IMR-90 (cell line): Measurements from ENCODE around the gene CERS6. TPM values are rescaled to one million over a fixed set of nuclear protein-coding genes. Genes with fewer than 3 reads are reported as not detected.

Source experiments
- ATAC-seq: fragments of 200-7000 bp; cut with Tn5 transposase; 2 replicates; pipeline ENCODE4 v1.9.1; 2020; ENCODE audit warnings: low read depth, mild to moderate bottlenecking, moderate library complexity
- BruUV-seq: library from RNA; stranded (reverse); fragments of 400-500 nt; replicated peaks from 2 replicates; lab custom pipeline; 2021; lab: Mats Ljungman, UMichigan
- CTCF ChIA-PET: fragments of 300-600 bp; formaldehyde crosslinking; extraction: SDS; loops from one replicate; lab custom pipeline; 2021; ENCODE audit warnings: antibody characterized with exemption; lab: Yijun Ruan, JAX
- POLR2A ChIA-PET: fragments of 300-600 bp; sonication (Branson Sonifier 250); formaldehyde crosslinking; loops from one replicate; lab custom pipeline; 2022; ENCODE audit warnings: antibody characterized with exemption; ENCODE audit not compliant: unreplicated experiment; lab: Charles Lee
- DNase-seq: peaks from one replicate; pipeline ENCODE4 v3.0.0; 2013
- H2AFZ ChIP-seq: replicated peaks from 2 replicates; pipeline ENCODE3; 2013; ENCODE audit warnings: low read length, mild to moderate bottlenecking; ENCODE audit not compliant: poor library complexity
- H2AK5ac ChIP-seq: 2 replicates; pipeline ENCODE4 v1.6.1; 2013; ENCODE audit warnings: low read depth, low read length, inconsistent platforms
- H2AK9ac ChIP-seq: replicated peaks from 2 replicates; pipeline ENCODE3; 2013; ENCODE audit warnings: mild to moderate bottlenecking, low read depth, low read length, moderate library complexity; ENCODE audit not compliant: poor library complexity
- H2BK120ac ChIP-seq: 2 replicates; pipeline ENCODE4 v1.6.1; 2013; ENCODE audit warnings: low read depth, low read length, inconsistent platforms
- H2BK15ac ChIP-seq: 3 replicates; pipeline ENCODE4 v1.6.1; 2013; ENCODE audit warnings: low read depth, low read length, inconsistent platforms
- H2BK20ac ChIP-seq: 2 replicates; pipeline ENCODE4 v1.6.1; 2013; ENCODE audit warnings: low read depth, mild to moderate bottlenecking, inconsistent platforms, low read length, moderate library complexity
- H2BK5ac ChIP-seq: 2 replicates; pipeline ENCODE4 v1.6.1; 2013; ENCODE audit warnings: mild to moderate bottlenecking, low read depth, low read length, inconsistent platforms; ENCODE audit not compliant: poor library complexity, severe bottlenecking
- H3K14ac ChIP-seq: replicated peaks from 2 replicates; pipeline ENCODE4 v1.6.1; 2013; ENCODE audit warnings: low read depth, low read length, inconsistent platforms
- H3K18ac ChIP-seq: 2 replicates; pipeline ENCODE4 v1.6.1; 2013; ENCODE audit warnings: low read depth, low read length, control low read depth
- H3K23ac ChIP-seq: 2 replicates; pipeline ENCODE4 v1.6.1; 2013; ENCODE audit warnings: low read depth, low read length, inconsistent platforms
- H3K27ac ChIP-seq: 2 replicates; pipeline ENCODE4 v1.5.1; 2013; ENCODE audit warnings: mild to moderate bottlenecking, control low read depth, low read length; ENCODE audit not compliant: insufficient read depth
- H3K27me3 ChIP-seq: 2 replicates; pipeline ENCODE4 v1.6.1; 2013; ENCODE audit warnings: low read length; ENCODE audit not compliant: control insufficient read depth, insufficient read depth
- H3K36me3 ChIP-seq: 2 replicates; pipeline ENCODE4 v1.6.1; 2013; ENCODE audit warnings: low read length, mixed read lengths; ENCODE audit not compliant: control insufficient read depth, insufficient read depth
- H3K4ac ChIP-seq: 2 replicates; pipeline ENCODE4 v1.6.1; 2013; ENCODE audit warnings: low read depth, low read length, inconsistent platforms
- H3K4me1 ChIP-seq: 2 replicates; pipeline ENCODE4 v1.6.1; 2013; ENCODE audit warnings: low read length, mixed read lengths; ENCODE audit not compliant: control insufficient read depth, insufficient read depth
- H3K4me2 ChIP-seq: 2 replicates; pipeline ENCODE4 v1.6.1; 2013; ENCODE audit warnings: low read depth, mild to moderate bottlenecking, control low read depth, low read length, moderate library complexity
- H3K4me3 ChIP-seq: 2 replicates; pipeline ENCODE4 v1.5.1; 2013; ENCODE audit warnings: low read depth, mild to moderate bottlenecking, control low read depth, low read length, moderate library complexity; ENCODE audit not compliant: insufficient read depth
- H3K56ac ChIP-seq: 2 replicates; pipeline ENCODE4 v1.6.1; 2013; ENCODE audit warnings: low read length, inconsistent platforms; ENCODE audit not compliant: insufficient read depth; ENCODE audit errors: extremely low read depth
- H3K79me1 ChIP-seq, 2 experiments: 2 replicates each; pipeline ENCODE4 v1.6.1; 2013; ENCODE audit warnings: low read length in 2 of 2, inconsistent platforms in 1 of 2, low read depth in 1 of 2
- H3K9ac ChIP-seq: 2 replicates; pipeline ENCODE4 v1.6.1; 2013; ENCODE audit warnings: low read depth, low read length, control low read depth
- H3K9me1 ChIP-seq: 2 replicates; pipeline ENCODE4 v1.6.1; 2013; ENCODE audit warnings: low read length, inconsistent platforms; ENCODE audit not compliant: insufficient read depth
- H3K9me3 ChIP-seq: 2 replicates; pipeline ENCODE4 v1.6.1; 2013; ENCODE audit warnings: low read length; ENCODE audit not compliant: control insufficient read depth, insufficient read depth
- H4K20me1 ChIP-seq: 2 replicates; pipeline ENCODE4 v1.6.1; 2013; ENCODE audit warnings: low read length, inconsistent platforms; ENCODE audit not compliant: insufficient read depth
- H4K5ac ChIP-seq: 2 replicates; pipeline ENCODE4 v1.6.1; 2013; ENCODE audit warnings: mild to moderate bottlenecking, low read depth, low read length, control low read depth
- H4K8ac ChIP-seq, 2 experiments: 2 replicates each; pipeline ENCODE4 v1.6.1; 2013; ENCODE audit warnings: low read depth in 2 of 2, low read length in 2 of 2, control low read depth in 1 of 2, inconsistent platforms in 1 of 2
- H4K91ac ChIP-seq: 2 replicates; pipeline ENCODE4 v1.6.1; 2013; ENCODE audit warnings: low read depth, low read length, inconsistent platforms; ENCODE audit not compliant: insufficient read depth
- BHLHE40 ChIP-seq: fragments of 150-350 bp; IDR thresholded peaks from 2 replicates; pipeline ENCODE4 v1.6.1; 2016; ENCODE audit warnings: mild to moderate bottlenecking, low read depth, low read length
- CEBPB ChIP-seq: IDR thresholded peaks from 2 replicates; pipeline ENCODE4 v1.6.1; 2012; ENCODE audit warnings: low read depth, low read length, improper control_type of control experiment
- CHD1 ChIP-seq: IDR thresholded peaks from 2 replicates; pipeline ENCODE4 v1.6.1; 2012; ENCODE audit warnings: low read depth, low read length, improper control_type of control experiment
- CTCF ChIP-seq: conservative IDR thresholded peaks from 2 replicates; pipeline ENCODE4 v1.5.1; 2012; ENCODE audit warnings: mild to moderate bottlenecking, low read depth, low read length, improper control_type of control experiment
- FOS ChIP-seq: fragments of 150-350 bp; IDR thresholded peaks from 2 replicates; pipeline ENCODE4 v1.6.1; 2016; ENCODE audit warnings: low read depth, low read length
- NFE2L2 ChIP-seq: fragments of 150-350 bp; IDR thresholded peaks from 2 replicates; pipeline ENCODE4 v1.6.1; 2016; ENCODE audit warnings: low read depth, mild to moderate bottlenecking, low read length
- POLR2A ChIP-seq: IDR thresholded peaks from 2 replicates; pipeline ENCODE4 v1.6.1; 2012; ENCODE audit warnings: mild to moderate bottlenecking, low read depth, low read length
- RAD21 ChIP-seq: IDR thresholded peaks from 2 replicates; pipeline ENCODE4 v1.6.1; 2012; ENCODE audit warnings: low read length, improper control_type of control experiment
- RCOR1 ChIP-seq: IDR thresholded peaks from 2 replicates; pipeline ENCODE4 v1.6.1; 2012; ENCODE audit warnings: mild to moderate bottlenecking, low read length, improper control_type of control experiment; ENCODE audit not compliant: insufficient replicate concordance
- RFX5 ChIP-seq: IDR thresholded peaks from 2 replicates; pipeline ENCODE4 v1.8.0; 2012; ENCODE audit warnings: low read depth, mild to moderate bottlenecking, low read length, moderate library complexity
- SMC3 ChIP-seq: fragments of 150-350 bp; IDR thresholded peaks from 2 replicates; pipeline ENCODE4 v1.6.1; 2016; ENCODE audit warnings: low read depth, mild to moderate bottlenecking, antibody characterized with exemption, low read length, moderate library complexity
- USF2 ChIP-seq: fragments of 150-350 bp; IDR thresholded peaks from 2 replicates; pipeline ENCODE4 v1.6.1; 2017; ENCODE audit warnings: mild to moderate bottlenecking, antibody characterized with exemption, low read length, low read depth
- WGBS, 2 experiments: methylation state at CpG; one replicate each; pipeline versions ENCODE4 v1.1.5 to v1.1.7; 2013; ENCODE audit warnings: missing lambda C conversion rate in 2 of 2; ENCODE audit not compliant: insufficient read length in 1 of 2; ENCODE audit errors: extremely low coverage in 2 of 2; 5-methylcytosine and 5-hydroxymethylcytosine counted together
- dilution Hi-C: fragments of 300-500 bp; cut with HindIII; formaldehyde crosslinking; loops from one replicate; pipeline ENCODE4 v1.14.3; 2018; ENCODE audit warnings: low sequenced_read_pairs; ENCODE audit not compliant: unreplicated experiment
- in situ Hi-C: fragments of 300-500 bp; cut with MboI; formaldehyde crosslinking; loops from 3 replicates; pipeline ENCODE4 v1.14.3; 2019; ENCODE audit warnings: low sequenced_read_pairs, inconsistent platforms, mixed read lengths
- intact Hi-C: fragments of 100-400 bp; cut with micrococcal nuclease; formaldehyde crosslinking; loops from 2 replicates; pipeline ENCODE4 v1.10.0; 2022
- polyA plus RNA-seq, 3 experiments: library from polyadenylated mRNA; depleted of rRNA; stranded (reverse); fragments of >200 nt; gene quantifications; 2 replicates each; pipeline ENCODE4 v1.2.3, GENCODE V29; 2012; ENCODE audit warnings: low replicate concordance in 1 of 3
- total RNA-seq: library from RNA; depleted of rRNA; stranded (reverse); fragments of >200 nt; gene quantifications from 2 replicates; pipeline ENCODE4 v1.2.3, GENCODE V29; 2012

Gene CERS6
- total and polyA plus RNA-seq, 2 of the 4 experiments (the other 2 are of a cell fraction) = 2.1 to 5.7 TPM

- H2BK5ac ChIP-seq = no peak overlapping the region
- H2BK15ac ChIP-seq = no peak overlapping the region
- dilution Hi-C loops = no loop called here
- H2AK5ac ChIP-seq = no peak overlapping the region
- no peaks in the 10 kb centered on the region for H4K20me1 ChIP-seq
- H4K5ac ChIP-seq = no peak overlapping the region
- H3K14ac ChIP-seq = no peak overlapping the region
- no peak overlapping the region for H4K91ac ChIP-seq
- no peaks in the 10 kb centered on the region; the same call in 1 of the 2 replicates for H3K4me1 ChIP-seq
- no peak for TF ChIP-seq NFE2L2
- no peak for TF ChIP-seq CEBPB
- no peak for TF ChIP-seq CTCF
- TF ChIP-seq SMC3 = no peak
- no peak for TF ChIP-seq USF2
- no peak for TF ChIP-seq BHLHE40
- no peak for TF ChIP-seq FOS
- TF ChIP-seq RCOR1 = no peak
- TF ChIP-seq POLR2A = no peak
- no peak for TF ChIP-seq RFX5
- TF ChIP-seq CHD1 = no peak
- TF ChIP-seq RAD21 = no peak
- ChIA-PET CTCF (interaction anchor here (1.2 kb wide), 1 partner anchor 67 kb away, joined by 12 read pairs; no protein-coding TSS in a partner anchor), POLR2A (no interaction called here)
- H2BK20ac ChIP-seq = 0 out of 2 replicates have a peak overlapping the region, but pooled peaks have one; percentile 39
- no peak overlapping the region for H3K27ac ChIP-seq
- H3K56ac ChIP-seq = no peak overlapping the region
- no peak overlapping the region for H3K4me2 ChIP-seq
- H2AK9ac ChIP-seq = no peak overlapping the region
- intact Hi-C loops = no loop called here
- H3K4ac ChIP-seq = no peak overlapping the region
- H4K8ac ChIP-seq = no peak overlapping the region
- no CpG with 5 or more reads among the region's 1 CpG for WGBS, 2 experiments
- no peak overlapping the region for H2AFZ ChIP-seq
- H3K9ac ChIP-seq = no peak overlapping the region
- H3K79me1 ChIP-seq = no peaks in the 10 kb centered on the region
- no peak for ATAC-seq
- H3K9me1 ChIP-seq = no peaks in the 10 kb centered on the region; the same call in 1 of the 2 replicates
- H3K9me3 ChIP-seq = peaks cover 4% of the 10 kb centered on the region; the same call in 1 of the 2 replicates
- in situ Hi-C loops = no loop called here
- no peaks in the 10 kb centered on the region for H3K36me3 ChIP-seq
- no peak overlapping the region for H3K4me3 ChIP-seq
- DNase-seq = no peak
- no peaks in the 10 kb centered on the region for H3K27me3 ChIP-seq
- no peak overlapping the region for H3K18ac ChIP-seq
- no TSS peak for BruUV-seq
- H2BK120ac ChIP-seq = no peak overlapping the region
- H3K23ac ChIP-seq = no peak overlapping the region
These were observed 82.1 kb downstream of the CERS6 start for GRCh38 chr2:168538133-168538532.
